HCT116 (cell line): ENCODE results near the gene SLC39A12. TPM values are rescaled to one million over a fixed set of nuclear protein-coding genes. Genes with fewer than 3 reads are reported as not detected.

Experiments
- ATAC-seq: fragments of 200-7000 bp; cut with Tn5 transposase; 2 replicates; pipeline ENCODE4 v1.9.1; 2020; ENCODE audit warnings: mild to moderate bottlenecking, moderate library complexity
- BruUV-seq: library from RNA; stranded (reverse); fragments of 400-500 nt; replicated peaks from 2 replicates; lab custom pipeline; 2021; lab: Mats Ljungman, UMichigan
- CTCF ChIA-PET: fragments of 300-600 bp; sonication (Branson Sonifier 250); formaldehyde crosslinking; loops from one replicate; lab custom pipeline; 2021; ENCODE audit warnings: antibody characterized with exemption; lab: Charles Lee
- POLR2A ChIA-PET: fragments of 300-600, 350-600 bp; sonication (Branson Sonifier 250); formaldehyde crosslinking; loops from one replicate; lab custom pipeline; 2021; ENCODE audit warnings: antibody characterized with exemption; lab: Charles Lee
- RAD21 ChIA-PET, 2 experiments: fragments of 300-600 bp; sonication (Branson Sonifier 250); formaldehyde crosslinking; loops; one replicate each; lab custom pipeline; 2023; ENCODE audit warnings: low total read pairs in 2 of 2; ENCODE audit not compliant: uncharacterized antibody in 2 of 2, unreplicated experiment in 2 of 2, low non-redundant PET in 1 of 2; lab: Charles Lee
- DNase-seq: peaks from one replicate; pipeline ENCODE4 v3.0.0-alpha.2; 2010; ENCODE audit warnings: low read depth, low spot score
- H2AFZ ChIP-seq: fragments of 200-600 bp; shearing (Covaris generic), sonication (generic); 2 replicates; pipeline ENCODE4 v1.6.1; 2017; ENCODE audit warnings: low read depth, mixed run types, mixed read lengths, antibody characterized with exemption, low read length; ENCODE audit not compliant: poor library complexity, severe bottlenecking
- H3K27ac ChIP-seq: 2 replicates; pipeline ENCODE4 v1.5.1; 2012; ENCODE audit warnings: low read depth, low read length
- H3K27me3 ChIP-seq: fragments of 200-600 bp; sonication (generic); 2 replicates; pipeline ENCODE4 v1.6.1; 2016; ENCODE audit warnings: mixed run types, low read length, mixed read lengths; ENCODE audit not compliant: insufficient read depth
- H3K36me3 ChIP-seq, 2 experiments: fragments of 200-500 bp in 1 of 2; fragments of 200-600 bp in 1 of 2; sonication (Bioruptor generic) in 1 of 2; sonication (generic) in 1 of 2; 2 replicates each; pipeline versions ENCODE4 v1.5.1 to v1.6.1; 2014 to 2016; ENCODE audit warnings: low read length in 2 of 2, inconsistent platforms in 1 of 2, mixed read lengths in 1 of 2, mixed run types in 1 of 2; ENCODE audit not compliant: insufficient read depth in 2 of 2, control insufficient read depth in 1 of 2
- H3K4me1 ChIP-seq, 2 experiments: fragments of 200-600 bp in 1 of 2; sonication (generic) in 1 of 2; 2 replicates each; pipeline versions ENCODE4 v1.5.1 to v1.6.1; 2012 to 2017; ENCODE audit warnings: low read length in 2 of 2, inconsistent platforms in 1 of 2, mild to moderate bottlenecking in 1 of 2, mixed read lengths in 1 of 2, mixed run types in 1 of 2, moderate library complexity in 1 of 2; ENCODE audit not compliant: insufficient read depth in 2 of 2, control insufficient read depth in 1 of 2
- H3K4me2 ChIP-seq: fragments of 200-600 bp; sonication (generic); 2 replicates; pipeline ENCODE4 v1.6.1; 2017; ENCODE audit warnings: mixed run types, low read length, mixed read lengths
- H3K4me3 ChIP-seq, 2 experiments: fragments of 200-600 bp in 1 of 2; sonication (generic) in 1 of 2; replicated peaks in 1 of 2; 2 replicates each; pipeline ENCODE4 v1.5.1; 2011 to 2016; ENCODE audit warnings: low read length in 2 of 2, control low read depth in 1 of 2, low read depth in 1 of 2, mild to moderate bottlenecking in 1 of 2, mixed read lengths in 1 of 2, mixed run types in 1 of 2
- H3K79me2 ChIP-seq: fragments of 200-600 bp; sonication (generic); 2 replicates; pipeline ENCODE4 v1.6.1; 2017; ENCODE audit warnings: mild to moderate bottlenecking, mixed run types, low read length, moderate library complexity, mixed read lengths; ENCODE audit not compliant: insufficient read depth
- H3K9ac ChIP-seq: fragments of 200-600 bp; sonication (generic); 2 replicates; pipeline ENCODE4 v1.6.1; 2016; ENCODE audit warnings: low read length, mixed read lengths
- H3K9me2 ChIP-seq: fragments of 200-600 bp; sonication (generic), shearing (Covaris generic); 2 replicates; pipeline ENCODE4 v1.6.1; 2017; ENCODE audit warnings: mixed run types, mild to moderate bottlenecking, moderate library complexity; ENCODE audit not compliant: insufficient read depth
- H3K9me3 ChIP-seq, 2 experiments: fragments of 200-500 bp in 1 of 2; fragments of 200-600 bp in 1 of 2; sonication (Bioruptor generic) in 1 of 2; sonication (generic) in 1 of 2; 2 replicates each; pipeline ENCODE4 v1.6.1; 2014 to 2017; ENCODE audit warnings: low read length in 2 of 2, mixed read lengths in 2 of 2, inconsistent platforms in 1 of 2, low read depth in 1 of 2, mild to moderate bottlenecking in 1 of 2, mixed run types in 1 of 2, moderate library complexity in 1 of 2; ENCODE audit not compliant: control insufficient read depth in 1 of 2, insufficient read depth in 1 of 2
- H4K20me1 ChIP-seq: fragments of 200-600 bp; sonication (generic), shearing (Covaris generic); 2 replicates; pipeline ENCODE4 v1.6.1; 2017; ENCODE audit warnings: mixed run types, mild to moderate bottlenecking, moderate library complexity; ENCODE audit not compliant: insufficient read depth
- CBX3 ChIP-seq: IDR thresholded peaks from 2 replicates; pipeline ENCODE4 v1.6.1; 2012; ENCODE audit warnings: low read depth
- CEBPB ChIP-seq: IDR thresholded peaks from 2 replicates; pipeline ENCODE4 v1.6.1; 2012; ENCODE audit warnings: low read depth
- EGR1 ChIP-seq: IDR thresholded peaks from 2 replicates; pipeline ENCODE4 v1.6.1; 2012; ENCODE audit warnings: low read depth
- ELF1 ChIP-seq: IDR thresholded peaks from 2 replicates; pipeline ENCODE4 v1.6.1; 2012; ENCODE audit warnings: low read depth, borderline replicate concordance
- EZH2 ChIP-seq: fragments of 200-600 bp; sonication (generic); IDR thresholded peaks from 2 replicates; pipeline ENCODE4 v1.6.1; 2017; ENCODE audit warnings: antibody characterized with exemption, mixed run types
- EZH2phosphoT487 ChIP-seq: fragments of 200-600 bp; IDR thresholded peaks from 2 replicates; pipeline ENCODE4 v1.6.1; 2018; ENCODE audit warnings: antibody characterized with exemption, borderline replicate concordance
- FOSL1 ChIP-seq: IDR thresholded peaks from 2 replicates; pipeline ENCODE4 v1.6.1; 2012; ENCODE audit warnings: low read depth
- JUND ChIP-seq: IDR thresholded peaks from 2 replicates; pipeline ENCODE4 v1.6.1; 2012
- POLR2A ChIP-seq: IDR thresholded peaks from 2 replicates; pipeline ENCODE4 v1.7.0; 2011; ENCODE audit warnings: borderline replicate concordance; ENCODE audit not compliant: insufficient read depth, insufficient read length; ENCODE audit errors: extremely low read depth
- POLR2AphosphoS5 ChIP-seq: IDR thresholded peaks from 2 replicates; pipeline ENCODE4 v1.6.1; 2011; ENCODE audit warnings: mild to moderate bottlenecking, low read depth, low read length, moderate library complexity
- RAD21 ChIP-seq: IDR thresholded peaks from 2 replicates; pipeline ENCODE4 v1.6.1; 2012; ENCODE audit warnings: low read depth, mild to moderate bottlenecking
- SIN3A ChIP-seq: IDR thresholded peaks from 2 replicates; pipeline ENCODE4 v1.6.1; 2012; ENCODE audit warnings: low read depth
- SRF ChIP-seq: IDR thresholded peaks from 2 replicates; pipeline ENCODE4 v1.6.1; 2012; ENCODE audit warnings: low read depth
- YY1 ChIP-seq: IDR thresholded peaks from 2 replicates; pipeline ENCODE4 v1.6.1; 2011; ENCODE audit warnings: low read length, low read depth, moderate library complexity, mild to moderate bottlenecking; ENCODE audit not compliant: insufficient replicate concordance; ENCODE audit errors: extremely low read depth
- ZNF274 ChIP-seq: fragments of 200-500 bp; sonication (Bioruptor generic); IDR thresholded peaks from 2 replicates; pipeline ENCODE4 v1.6.1; 2014; ENCODE audit warnings: mild to moderate bottlenecking, low read depth, low read length, inconsistent platforms
- intact Hi-C: fragments of 100-400 bp; cut with micrococcal nuclease; formaldehyde crosslinking; loops from 2 replicates; pipeline ENCODE4 v1.10.0; 2022
- total RNA-seq: library from RNA; stranded (reverse); gene quantifications from one replicate; pipeline ENCODE4 v1.2.1, GENCODE V29; 2021; ENCODE audit not compliant: unreplicated experiment
- TF ChIP-seq, protein P1 (sequence below): IDR thresholded peaks from 2 replicates; pipeline ENCODE4 v1.6.1; 2012
- TF ChIP-seq, protein P2 (sequence below): IDR thresholded peaks from 2 replicates; pipeline ENCODE4 v1.6.1; 2012; ENCODE audit warnings: low read depth
- TF ChIP-seq, protein P3 (sequence below), 3 experiments: fragments of 200-600 bp in 1 of 3; sonication (generic) in 1 of 3; IDR thresholded peaks in 2 of 3; conservative IDR thresholded peaks in 1 of 3; 2 replicates each; pipeline ENCODE4 v1.5.1; 2012 to 2017; ENCODE audit warnings: low read depth in 2 of 3, low read length in 2 of 3, antibody characterized with exemption in 1 of 3, borderline replicate concordance in 1 of 3, control low read depth in 1 of 3, mild to moderate bottlenecking in 1 of 3, mixed read lengths in 1 of 3, mixed run types in 1 of 3, moderate library complexity in 1 of 3; ENCODE audit not compliant: insufficient read depth in 1 of 3

SLC39A12 gene
- total RNA-seq, 1 experiment from 2014 or later, result not detected

DNA sequence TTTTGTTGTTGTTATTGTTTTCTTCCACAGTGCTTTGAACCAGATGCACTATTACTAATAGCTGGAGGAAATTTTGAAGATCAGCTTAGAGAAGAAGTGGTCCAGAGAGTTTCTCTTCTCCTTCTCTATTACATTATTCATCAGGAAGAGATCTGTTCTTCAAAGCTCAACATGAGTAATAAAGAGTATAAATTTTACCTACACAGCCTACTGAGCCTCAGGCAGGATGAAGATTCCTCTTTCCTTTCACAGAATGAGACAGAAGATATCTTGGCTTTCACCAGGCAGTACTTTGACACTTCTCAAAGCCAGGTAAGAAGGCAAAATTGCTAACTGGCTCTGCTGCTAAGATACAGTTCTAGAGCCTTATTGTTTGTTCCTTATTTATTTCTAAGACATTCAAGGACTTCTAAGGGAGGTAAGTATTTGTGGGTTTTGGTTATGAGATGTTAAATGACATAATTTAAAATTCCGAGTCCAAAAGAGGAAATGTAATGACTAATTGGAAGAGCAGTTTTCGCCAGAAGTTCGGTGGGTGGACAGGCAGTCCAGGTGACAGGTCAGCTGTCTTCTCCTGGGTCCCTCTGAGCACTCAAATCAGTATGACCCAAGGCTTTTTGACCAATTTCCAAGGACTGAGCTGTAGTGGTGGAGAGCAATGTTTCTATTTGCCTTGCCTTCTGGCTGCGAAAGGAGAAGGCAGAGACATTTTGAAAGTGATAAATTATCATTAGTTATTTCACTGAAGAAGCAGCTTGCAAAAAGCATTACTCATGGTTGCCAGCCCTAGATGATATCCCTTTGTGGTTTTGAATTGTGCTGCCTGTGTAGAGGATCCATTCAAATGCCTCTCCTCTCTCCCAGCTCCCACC, 10.1 kb downstream of the SLC39A12 start:
- H3K9ac ChIP-seq, result no peak overlapping the region

More for the DNA sequence above, 10.1 kb downstream of the SLC39A12 start:
- Histone ChIP-seq H2AFZ (no peak overlapping the region), H3K9me3 (no peaks in the 10 kb centered on the region), H3K79me2 (no peaks in the 10 kb centered on the region), H3K4me3 (no peak overlapping the region), H3K4me1 (no peaks in the 10 kb centered on the region), H3K27me3 (no peaks in the 10 kb centered on the region), H3K4me2 (no peak overlapping the region), H3K9me2 (no peaks in the 10 kb centered on the region), H3K27ac (no peak overlapping the region), H3K36me3 (no peaks in the 10 kb centered on the region), H4K20me1 (no peaks in the 10 kb centered on the region)
- CTCF ChIA-PET, result no interaction called here
- BruUV-seq, result no TSS peak
- TF ChIP-seq EGR1, result no peak
- no peak for TF ChIP-seq SIN3A
- TF ChIP-seq, protein P1, sequence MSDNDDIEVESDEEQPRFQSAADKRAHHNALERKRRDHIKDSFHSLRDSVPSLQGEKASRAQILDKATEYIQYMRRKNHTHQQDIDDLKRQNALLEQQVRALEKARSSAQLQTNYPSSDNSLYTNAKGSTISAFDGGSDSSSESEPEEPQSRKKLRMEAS, result no peak
- TF ChIP-seq ZNF274, result no peak
- no peak for TF ChIP-seq EZH2
- no peak for TF ChIP-seq FOSL1
- TF ChIP-seq CBX3, result no peak
- TF ChIP-seq, protein P2, sequence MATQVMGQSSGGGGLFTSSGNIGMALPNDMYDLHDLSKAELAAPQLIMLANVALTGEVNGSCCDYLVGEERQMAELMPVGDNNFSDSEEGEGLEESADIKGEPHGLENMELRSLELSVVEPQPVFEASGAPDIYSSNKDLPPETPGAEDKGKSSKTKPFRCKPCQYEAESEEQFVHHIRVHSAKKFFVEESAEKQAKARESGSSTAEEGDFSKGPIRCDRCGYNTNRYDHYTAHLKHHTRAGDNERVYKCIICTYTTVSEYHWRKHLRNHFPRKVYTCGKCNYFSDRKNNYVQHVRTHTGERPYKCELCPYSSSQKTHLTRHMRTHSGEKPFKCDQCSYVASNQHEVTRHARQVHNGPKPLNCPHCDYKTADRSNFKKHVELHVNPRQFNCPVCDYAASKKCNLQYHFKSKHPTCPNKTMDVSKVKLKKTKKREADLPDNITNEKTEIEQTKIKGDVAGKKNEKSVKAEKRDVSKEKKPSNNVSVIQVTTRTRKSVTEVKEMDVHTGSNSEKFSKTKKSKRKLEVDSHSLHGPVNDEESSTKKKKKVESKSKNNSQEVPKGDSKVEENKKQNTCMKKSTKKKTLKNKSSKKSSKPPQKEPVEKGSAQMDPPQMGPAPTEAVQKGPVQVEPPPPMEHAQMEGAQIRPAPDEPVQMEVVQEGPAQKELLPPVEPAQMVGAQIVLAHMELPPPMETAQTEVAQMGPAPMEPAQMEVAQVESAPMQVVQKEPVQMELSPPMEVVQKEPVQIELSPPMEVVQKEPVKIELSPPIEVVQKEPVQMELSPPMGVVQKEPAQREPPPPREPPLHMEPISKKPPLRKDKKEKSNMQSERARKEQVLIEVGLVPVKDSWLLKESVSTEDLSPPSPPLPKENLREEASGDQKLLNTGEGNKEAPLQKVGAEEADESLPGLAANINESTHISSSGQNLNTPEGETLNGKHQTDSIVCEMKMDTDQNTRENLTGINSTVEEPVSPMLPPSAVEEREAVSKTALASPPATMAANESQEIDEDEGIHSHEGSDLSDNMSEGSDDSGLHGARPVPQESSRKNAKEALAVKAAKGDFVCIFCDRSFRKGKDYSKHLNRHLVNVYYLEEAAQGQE, result no peak
- no peak for TF ChIP-seq ELF1
- no peak for TF ChIP-seq POLR2AphosphoS5
- no peak for TF ChIP-seq CEBPB
- TF ChIP-seq POLR2A, result no peak
- TF ChIP-seq, protein P3, sequence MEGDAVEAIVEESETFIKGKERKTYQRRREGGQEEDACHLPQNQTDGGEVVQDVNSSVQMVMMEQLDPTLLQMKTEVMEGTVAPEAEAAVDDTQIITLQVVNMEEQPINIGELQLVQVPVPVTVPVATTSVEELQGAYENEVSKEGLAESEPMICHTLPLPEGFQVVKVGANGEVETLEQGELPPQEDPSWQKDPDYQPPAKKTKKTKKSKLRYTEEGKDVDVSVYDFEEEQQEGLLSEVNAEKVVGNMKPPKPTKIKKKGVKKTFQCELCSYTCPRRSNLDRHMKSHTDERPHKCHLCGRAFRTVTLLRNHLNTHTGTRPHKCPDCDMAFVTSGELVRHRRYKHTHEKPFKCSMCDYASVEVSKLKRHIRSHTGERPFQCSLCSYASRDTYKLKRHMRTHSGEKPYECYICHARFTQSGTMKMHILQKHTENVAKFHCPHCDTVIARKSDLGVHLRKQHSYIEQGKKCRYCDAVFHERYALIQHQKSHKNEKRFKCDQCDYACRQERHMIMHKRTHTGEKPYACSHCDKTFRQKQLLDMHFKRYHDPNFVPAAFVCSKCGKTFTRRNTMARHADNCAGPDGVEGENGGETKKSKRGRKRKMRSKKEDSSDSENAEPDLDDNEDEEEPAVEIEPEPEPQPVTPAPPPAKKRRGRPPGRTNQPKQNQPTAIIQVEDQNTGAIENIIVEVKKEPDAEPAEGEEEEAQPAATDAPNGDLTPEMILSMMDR (IDR thresholded peaks at IDR 0.05 in 2 of 3, conservative IDR thresholded peaks at IDR 0.05 in 1 of 3; ENCODE audit: borderline replicate concordance in 1 of 3, insufficient read depth in 1 of 3, low read depth in 2 of 3, low read length in 2 of 3), result no peak
- TF ChIP-seq JUND, result no peak
- no peak for TF ChIP-seq RAD21
- no peak for TF ChIP-seq EZH2phosphoT487
- no peak for TF ChIP-seq YY1
- no peak for TF ChIP-seq SRF
- intact Hi-C loops, result no loop called here
- no peak for DNase-seq
- ATAC-seq, result no peak
- POLR2A ChIA-PET, result no interaction called here
- RAD21 ChIA-PET, result no interaction called here
